H9 (cell line): ENCODE data around the gene RAB6C. TPM values are rescaled to one million over a fixed set of nuclear protein-coding genes. Genes with fewer than 3 reads are reported as not detected.
"Not testable (repeated sequence)": the region's sequence is repeated elsewhere in the genome, so short reads cannot be mapped to it uniquely, and the experiment has no call there.

Source experiments
- DNase-seq: peaks from one replicate; pipeline ENCODE4 v3.0.0-alpha.2; 2017
- H2AFZ ChIP-seq: one replicate; pipeline ENCODE4 v1.6.1; 2013; ENCODE audit warnings: mild to moderate bottlenecking, low read length, control low read depth, moderate library complexity
- H2AK5ac ChIP-seq: 2 replicates; pipeline ENCODE4 v1.6.1; 2013; ENCODE audit warnings: low read length, control low read depth, mixed read lengths; ENCODE audit not compliant: insufficient read length
- H2BK120ac ChIP-seq: one replicate; pipeline ENCODE4 v1.6.1; 2013; ENCODE audit warnings: low read depth, mild to moderate bottlenecking, low read length, control low read depth, inconsistent platforms; ENCODE audit not compliant: poor library complexity, severe bottlenecking
- H2BK12ac ChIP-seq: 2 replicates; pipeline ENCODE4 v1.6.1; 2013; ENCODE audit warnings: low read length, control low read depth, mixed read lengths, low read depth; ENCODE audit not compliant: insufficient read length
- H2BK15ac ChIP-seq: 2 replicates; pipeline ENCODE4 v1.6.1; 2013; ENCODE audit warnings: low read depth, low read length, control low read depth
- H2BK20ac ChIP-seq: one replicate; pipeline ENCODE4 v1.6.1; 2013; ENCODE audit warnings: low read depth, mild to moderate bottlenecking, low read length, control low read depth, inconsistent platforms; ENCODE audit not compliant: poor library complexity, severe bottlenecking
- H2BK5ac ChIP-seq: 2 replicates; pipeline ENCODE4 v1.6.1; 2013; ENCODE audit warnings: low read length, control low read depth, mixed read lengths; ENCODE audit not compliant: insufficient read length
- H3K14ac ChIP-seq: 2 replicates; pipeline ENCODE4 v1.6.1; 2013; ENCODE audit warnings: low read length, control low read depth; ENCODE audit not compliant: insufficient read depth
- H3K18ac ChIP-seq: 2 replicates; pipeline ENCODE4 v1.6.1; 2013; ENCODE audit warnings: low read depth, mild to moderate bottlenecking, mixed read lengths, low read length, control low read depth; ENCODE audit not compliant: insufficient read length
- H3K23ac ChIP-seq: 2 replicates; pipeline ENCODE4 v1.6.1; 2013; ENCODE audit warnings: low read length, control low read depth, mixed read lengths, low read depth; ENCODE audit not compliant: insufficient read length
- H3K23me2 ChIP-seq: 2 replicates; pipeline ENCODE4 v1.6.1; 2013; ENCODE audit warnings: low read depth, mild to moderate bottlenecking, mixed read lengths, low read length, control low read depth; ENCODE audit not compliant: insufficient read length, poor library complexity, severe bottlenecking
- H3K27ac ChIP-seq: 2 replicates; pipeline ENCODE4 v1.5.1; 2013; ENCODE audit warnings: low read length, control low read depth, mixed read lengths, low read depth; ENCODE audit not compliant: insufficient read length
- H3K27me3 ChIP-seq: 2 replicates; pipeline ENCODE4 v1.6.1; 2013; ENCODE audit warnings: low read length, control low read depth, inconsistent platforms; ENCODE audit not compliant: insufficient read depth
- H3K4ac ChIP-seq: 2 replicates; pipeline ENCODE4 v1.6.1; 2013; ENCODE audit warnings: low read depth, mild to moderate bottlenecking, control low read depth, inconsistent platforms, low read length, moderate library complexity
- H3K4me1 ChIP-seq: 2 replicates; pipeline ENCODE4 v1.6.1; 2013; ENCODE audit warnings: low read length, control low read depth, inconsistent platforms; ENCODE audit not compliant: insufficient read depth
- H3K4me2 ChIP-seq: 2 replicates; pipeline ENCODE4 v1.6.1; 2013; ENCODE audit warnings: low read length, control low read depth, mixed read lengths; ENCODE audit not compliant: insufficient read length, insufficient read depth
- H3K56ac ChIP-seq: 2 replicates; pipeline ENCODE4 v1.6.1; 2013; ENCODE audit warnings: low read depth, mild to moderate bottlenecking, mixed read lengths, low read length, control low read depth; ENCODE audit not compliant: insufficient read length
- H3K79me1 ChIP-seq: 2 replicates; pipeline ENCODE4 v1.6.1; 2013; ENCODE audit warnings: low read depth, mild to moderate bottlenecking, moderate library complexity, low read length, control low read depth, inconsistent platforms; ENCODE audit not compliant: insufficient read depth, poor library complexity, severe bottlenecking
- H3K79me2 ChIP-seq: 2 replicates; pipeline ENCODE4 v1.6.1; 2013; ENCODE audit warnings: low read length, control low read depth, inconsistent platforms; ENCODE audit not compliant: insufficient read depth
- H3K9ac ChIP-seq: 2 replicates; pipeline ENCODE4 v1.6.1; 2013; ENCODE audit warnings: low read length, control low read depth, mixed read lengths; ENCODE audit not compliant: insufficient read length; ENCODE audit errors: extremely low read depth
- H3K9me3 ChIP-seq: one replicate; pipeline ENCODE4 v1.6.1; 2013; ENCODE audit warnings: low read depth, low read length, inconsistent platforms; ENCODE audit not compliant: control insufficient read depth
- H3T11ph ChIP-seq: one replicate; pipeline ENCODE4 v1.6.1; 2013; ENCODE audit warnings: mild to moderate bottlenecking, low read length, control low read depth, inconsistent platforms
- H4K20me1 ChIP-seq: one replicate; pipeline ENCODE4 v1.6.1; 2013; ENCODE audit not compliant: control insufficient read depth, insufficient read length, insufficient read depth
- H4K5ac ChIP-seq: 2 replicates; pipeline ENCODE4 v1.6.1; 2013; ENCODE audit warnings: low read depth, mild to moderate bottlenecking, mixed read lengths, low read length, control low read depth; ENCODE audit not compliant: insufficient read length
- H4K8ac ChIP-seq: replicated peaks from 2 replicates; pipeline ENCODE4 v1.6.1; 2013; ENCODE audit warnings: low read length, control low read depth, mixed read lengths, low read depth; ENCODE audit not compliant: insufficient read length
- H4K91ac ChIP-seq: 2 replicates; pipeline ENCODE4 v1.6.1; 2013; ENCODE audit warnings: low read depth, mild to moderate bottlenecking, moderate library complexity, mixed read lengths, low read length, control low read depth; ENCODE audit not compliant: insufficient read length
- H3K27ac Mint-ChIP-seq, 3 experiments: 2 replicates in 2 of 3; 3 replicates in 1 of 3; pipeline ENCODE4 v1.8.0; 2020 to 2021; ENCODE audit warnings: mixed read lengths in 3 of 3, mild to moderate bottlenecking in 1 of 3, moderate library complexity in 1 of 3
- H3K27me3 Mint-ChIP-seq: 2 replicates; pipeline ENCODE4 v1.8.0; 2021; ENCODE audit warnings: low read depth, mild to moderate bottlenecking, moderate library complexity, mixed read lengths
- H3K36me3 Mint-ChIP-seq, 3 experiments: 2 replicates in 2 of 3; 3 replicates in 1 of 3; pipeline ENCODE4 v1.8.0; 2020 to 2021; ENCODE audit warnings: low read depth in 3 of 3, mixed read lengths in 3 of 3; ENCODE audit not compliant: insufficient read depth in 1 of 3
- H3K4me1 Mint-ChIP-seq, 2 experiments: 2 replicates each; pipeline ENCODE4 v1.8.0; 2020; ENCODE audit warnings: mixed read lengths in 2 of 2
- H3K4me3 Mint-ChIP-seq, 2 experiments: 2 replicates in 1 of 2; 3 replicates in 1 of 2; pipeline ENCODE4 v1.8.0; 2020 to 2021; ENCODE audit warnings: mild to moderate bottlenecking in 2 of 2, mixed read lengths in 2 of 2, moderate library complexity in 1 of 2
- H3K9me3 Mint-ChIP-seq, 2 experiments: 2 replicates in 1 of 2; 3 replicates in 1 of 2; pipeline ENCODE4 v1.8.0; 2020; ENCODE audit warnings: mild to moderate bottlenecking in 2 of 2, mixed read lengths in 2 of 2, moderate library complexity in 1 of 2
- CTCF ChIP-seq: fragments of 200-600 bp; sonication (generic); conservative IDR thresholded peaks from 3 replicates; pipeline ENCODE4 v1.8.0; 2021; ENCODE audit warnings: antibody characterized with exemption, mild to moderate bottlenecking
- WGBS: extraction: QIAGEN DNeasy Blood & Tissue Kit; methylation state at CpG from one replicate; pipeline ENCODE4 v1.1.7; 2013; ENCODE audit warnings: missing lambda C conversion rate, low lambda C conversion rate, mixed read lengths; ENCODE audit not compliant: insufficient read length; ENCODE audit errors: extremely low coverage; 5-methylcytosine and 5-hydroxymethylcytosine counted together
- total RNA-seq: library from RNA; stranded (reverse); gene quantifications from 2 replicates; pipeline ENCODE4 v1.2.1, GENCODE V29; 2021

Gene RAB6C
- total RNA-seq, 1 experiment from 2014 or later = not detected

GRCh38 chr2:129975016-129975774 is 4.3 kb upstream of the RAB6C start:
- Mint-ChIP-seq H3K9me3 (no peaks in the 10 kb centered on the region), H3K27me3 (peaks cover 30% of the 10 kb centered on the region), H3K4me1 (peaks cover 2 to 5% of the 10 kb centered on the region in 2 experiments), H3K27ac (no peak overlapping the region), H3K4me3 (no peak overlapping the region), H3K36me3 (no peaks in the 10 kb centered on the region)
- Histone ChIP-seq H3K4me1 (no peaks in the 10 kb centered on the region), H3K79me1 (no peaks in the 10 kb centered on the region), H3K4me2 (no peak overlapping the region), H4K8ac (no peak overlapping the region), H3K4ac (no peak overlapping the region), H3K56ac (no peak overlapping the region), H3K23ac (no peak overlapping the region), H2BK12ac (no peak overlapping the region), H3K23me2 (peaks cover 4% of the 10 kb centered on the region), H3K79me2 (no peaks in the 10 kb centered on the region), H4K20me1 (no peaks in the 10 kb centered on the region), H3K27ac (no peak overlapping the region), H4K91ac (no peak overlapping the region), H2AFZ (no peak overlapping the region), H2BK120ac (no peak overlapping the region), H3K9me3 (no peaks in the 10 kb centered on the region), H3K18ac (no peak overlapping the region), H4K5ac (no peak overlapping the region), H2BK15ac (no peak overlapping the region), H3K14ac (no peak overlapping the region), H2BK20ac (no peak overlapping the region), H2BK5ac (no peak overlapping the region), H3K9ac (no peak overlapping the region), H3K27me3 (no peaks in the 10 kb centered on the region; the same call in 1 of the 2 replicates), H3T11ph (no peak overlapping the region), H2AK5ac (no peak overlapping the region)
- no peak for DNase-seq
- WGBS = no CpG with 5 or more reads among the region's 9 CpGs
- no peak for TF ChIP-seq CTCF

GRCh38 chr2:129976969-129977368 is 2.5 kb upstream of the RAB6C start:
- H3K79me1 ChIP-seq, H3K18ac ChIP-seq, H3K4me2 ChIP-seq, H4K5ac ChIP-seq, H3K36me3 Mint-ChIP-seq, H2BK5ac ChIP-seq, H3K79me2 ChIP-seq, H2BK20ac ChIP-seq, H4K8ac ChIP-seq, H3K4ac ChIP-seq, H4K91ac ChIP-seq, H3K9me3 ChIP-seq, H3K56ac ChIP-seq, H3K9me3 Mint-ChIP-seq, H3K14ac ChIP-seq, H4K20me1 ChIP-seq, H2AK5ac ChIP-seq, H3K23ac ChIP-seq, H3K27me3 ChIP-seq, H3K27ac ChIP-seq, H3K9ac ChIP-seq, H3K4me3 Mint-ChIP-seq, H3K23me2 ChIP-seq, H2BK120ac ChIP-seq, H3T11ph ChIP-seq, H3K4me1 ChIP-seq, H2BK15ac ChIP-seq, H2BK12ac ChIP-seq, H3K27ac Mint-ChIP-seq, DNase-seq, H2AFZ ChIP-seq: not testable (repeated sequence)
- Mint-ChIP-seq H3K4me1 (peaks cover 7 to 16% of the 10 kb centered on the region in 2 experiments), H3K27me3 (peaks cover 48% of the 10 kb centered on the region)
- WGBS = no CpG with 5 or more reads among the region's 3 CpGs
